ENCODE results near the gene RIN2. TPM values are rescaled to one million over a fixed set of nuclear protein-coding genes. Genes with fewer than 3 reads are reported as not detected.

Gene RIN2
- total RNA-seq, 1 experiment from 2014 or later, result 1.5 TPM

GRCh38 chr20:19806806-19807190 is 48.7 kb downstream of the RIN2 start:
- DNase-seq (ENCODE audit: low read depth, low spot score), result no peak
- no peaks in the 10 kb centered on the region for H3K9me3 ChIP-seq (ENCODE audit: control insufficient read depth in 1 of 2, insufficient read depth in 1 of 2, low read depth in 1 of 2, low read length in 2 of 2)
- no peaks in the 10 kb centered on the region for H3K9me2 ChIP-seq (ENCODE audit: insufficient read depth)
- ATAC-seq, result no peak
- CTCF ChIA-PET, result no interaction called here
- TF ChIP-seq ZFX (IDR thresholded peaks at IDR 0.05) (no peak), CBX3 (IDR thresholded peaks at IDR 0.05; ENCODE audit: low read depth) (no peak), SIN3A (IDR thresholded peaks at IDR 0.05; ENCODE audit: low read depth) (no peak), RAD21 (IDR thresholded peaks at IDR 0.05; ENCODE audit: low read depth) (no peak), ATF3 (IDR thresholded peaks at IDR 0.05) (no peak), POLR2AphosphoS5 (IDR thresholded peaks at IDR 0.05; ENCODE audit: low read depth, low read length) (no peak), ELF1 (IDR thresholded peaks at IDR 0.05; ENCODE audit: borderline replicate concordance, low read depth) (no peak), POLR2A (IDR thresholded peaks at IDR 0.05; ENCODE audit: borderline replicate concordance, extremely low read depth, insufficient read depth, insufficient read length) (no peak), FOSL1 (IDR thresholded peaks at IDR 0.05; ENCODE audit: low read depth) (no peak), EZH2phosphoT487 (IDR thresholded peaks at IDR 0.05; ENCODE audit: borderline replicate concordance) (no peak), EGR1 (IDR thresholded peaks at IDR 0.05; ENCODE audit: low read depth) (no peak), MAX (IDR thresholded peaks at IDR 0.05) (no peak), ZNF274 (IDR thresholded peaks at IDR 0.05; ENCODE audit: low read depth, low read length) (no peak), YY1 (IDR thresholded peaks at IDR 0.05; ENCODE audit: extremely low read depth, insufficient replicate concordance, low read depth, low read length) (no peak), JUND (IDR thresholded peaks at IDR 0.05) (no peak), EZH2 (IDR thresholded peaks at IDR 0.05) (no peak)
- TF ChIP-seq, protein P1, sequence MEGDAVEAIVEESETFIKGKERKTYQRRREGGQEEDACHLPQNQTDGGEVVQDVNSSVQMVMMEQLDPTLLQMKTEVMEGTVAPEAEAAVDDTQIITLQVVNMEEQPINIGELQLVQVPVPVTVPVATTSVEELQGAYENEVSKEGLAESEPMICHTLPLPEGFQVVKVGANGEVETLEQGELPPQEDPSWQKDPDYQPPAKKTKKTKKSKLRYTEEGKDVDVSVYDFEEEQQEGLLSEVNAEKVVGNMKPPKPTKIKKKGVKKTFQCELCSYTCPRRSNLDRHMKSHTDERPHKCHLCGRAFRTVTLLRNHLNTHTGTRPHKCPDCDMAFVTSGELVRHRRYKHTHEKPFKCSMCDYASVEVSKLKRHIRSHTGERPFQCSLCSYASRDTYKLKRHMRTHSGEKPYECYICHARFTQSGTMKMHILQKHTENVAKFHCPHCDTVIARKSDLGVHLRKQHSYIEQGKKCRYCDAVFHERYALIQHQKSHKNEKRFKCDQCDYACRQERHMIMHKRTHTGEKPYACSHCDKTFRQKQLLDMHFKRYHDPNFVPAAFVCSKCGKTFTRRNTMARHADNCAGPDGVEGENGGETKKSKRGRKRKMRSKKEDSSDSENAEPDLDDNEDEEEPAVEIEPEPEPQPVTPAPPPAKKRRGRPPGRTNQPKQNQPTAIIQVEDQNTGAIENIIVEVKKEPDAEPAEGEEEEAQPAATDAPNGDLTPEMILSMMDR (IDR thresholded peaks at IDR 0.05 in 2 of 3, conservative IDR thresholded peaks at IDR 0.05 in 1 of 3; ENCODE audit: borderline replicate concordance in 1 of 3, insufficient read depth in 1 of 3, low read depth in 2 of 3, low read length in 2 of 3), result no peak
- TF ChIP-seq, protein P2, sequence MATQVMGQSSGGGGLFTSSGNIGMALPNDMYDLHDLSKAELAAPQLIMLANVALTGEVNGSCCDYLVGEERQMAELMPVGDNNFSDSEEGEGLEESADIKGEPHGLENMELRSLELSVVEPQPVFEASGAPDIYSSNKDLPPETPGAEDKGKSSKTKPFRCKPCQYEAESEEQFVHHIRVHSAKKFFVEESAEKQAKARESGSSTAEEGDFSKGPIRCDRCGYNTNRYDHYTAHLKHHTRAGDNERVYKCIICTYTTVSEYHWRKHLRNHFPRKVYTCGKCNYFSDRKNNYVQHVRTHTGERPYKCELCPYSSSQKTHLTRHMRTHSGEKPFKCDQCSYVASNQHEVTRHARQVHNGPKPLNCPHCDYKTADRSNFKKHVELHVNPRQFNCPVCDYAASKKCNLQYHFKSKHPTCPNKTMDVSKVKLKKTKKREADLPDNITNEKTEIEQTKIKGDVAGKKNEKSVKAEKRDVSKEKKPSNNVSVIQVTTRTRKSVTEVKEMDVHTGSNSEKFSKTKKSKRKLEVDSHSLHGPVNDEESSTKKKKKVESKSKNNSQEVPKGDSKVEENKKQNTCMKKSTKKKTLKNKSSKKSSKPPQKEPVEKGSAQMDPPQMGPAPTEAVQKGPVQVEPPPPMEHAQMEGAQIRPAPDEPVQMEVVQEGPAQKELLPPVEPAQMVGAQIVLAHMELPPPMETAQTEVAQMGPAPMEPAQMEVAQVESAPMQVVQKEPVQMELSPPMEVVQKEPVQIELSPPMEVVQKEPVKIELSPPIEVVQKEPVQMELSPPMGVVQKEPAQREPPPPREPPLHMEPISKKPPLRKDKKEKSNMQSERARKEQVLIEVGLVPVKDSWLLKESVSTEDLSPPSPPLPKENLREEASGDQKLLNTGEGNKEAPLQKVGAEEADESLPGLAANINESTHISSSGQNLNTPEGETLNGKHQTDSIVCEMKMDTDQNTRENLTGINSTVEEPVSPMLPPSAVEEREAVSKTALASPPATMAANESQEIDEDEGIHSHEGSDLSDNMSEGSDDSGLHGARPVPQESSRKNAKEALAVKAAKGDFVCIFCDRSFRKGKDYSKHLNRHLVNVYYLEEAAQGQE (IDR thresholded peaks at IDR 0.05; ENCODE audit: low read depth), result no peak
- TF ChIP-seq, protein P3, sequence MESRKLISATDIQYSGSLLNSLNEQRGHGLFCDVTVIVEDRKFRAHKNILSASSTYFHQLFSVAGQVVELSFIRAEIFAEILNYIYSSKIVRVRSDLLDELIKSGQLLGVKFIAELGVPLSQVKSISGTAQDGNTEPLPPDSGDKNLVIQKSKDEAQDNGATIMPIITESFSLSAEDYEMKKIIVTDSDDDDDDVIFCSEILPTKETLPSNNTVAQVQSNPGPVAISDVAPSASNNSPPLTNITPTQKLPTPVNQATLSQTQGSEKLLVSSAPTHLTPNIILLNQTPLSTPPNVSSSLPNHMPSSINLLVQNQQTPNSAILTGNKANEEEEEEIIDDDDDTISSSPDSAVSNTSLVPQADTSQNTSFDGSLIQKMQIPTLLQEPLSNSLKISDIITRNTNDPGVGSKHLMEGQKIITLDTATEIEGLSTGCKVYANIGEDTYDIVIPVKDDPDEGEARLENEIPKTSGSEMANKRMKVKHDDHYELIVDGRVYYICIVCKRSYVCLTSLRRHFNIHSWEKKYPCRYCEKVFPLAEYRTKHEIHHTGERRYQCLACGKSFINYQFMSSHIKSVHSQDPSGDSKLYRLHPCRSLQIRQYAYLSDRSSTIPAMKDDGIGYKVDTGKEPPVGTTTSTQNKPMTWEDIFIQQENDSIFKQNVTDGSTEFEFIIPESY (IDR thresholded peaks at IDR 0.05; ENCODE audit: extremely low read depth, insufficient replicate concordance, low read length), result no peak
- no peak overlapping the region for H3K4me3 ChIP-seq (replicated peaks in 1 of 2; ENCODE audit: low read depth in 1 of 2, low read length in 2 of 2)
- intact Hi-C loops (cut with micrococcal nuclease), result no loop called here
- BruUV-seq (replicated peaks), result no TSS peak
- POLR2A ChIA-PET, result no interaction called here
- no peaks in the 10 kb centered on the region for H3K27me3 ChIP-seq (ENCODE audit: insufficient read depth, low read length)
- no peak overlapping the region for H3K4me2 ChIP-seq (ENCODE audit: low read length)
- no peak overlapping the region for H3K9ac ChIP-seq (ENCODE audit: low read length)
- no peaks in the 10 kb centered on the region for H3K79me2 ChIP-seq (ENCODE audit: insufficient read depth, low read length)
- no peaks in the 10 kb centered on the region for H4K20me1 ChIP-seq (ENCODE audit: insufficient read depth)
- RAD21 ChIA-PET (ENCODE audit: low non-redundant PET in 1 of 2, low total read pairs in 2 of 2, uncharacterized antibody in 2 of 2, unreplicated experiment in 2 of 2), result no interaction called here
- no peaks in the 10 kb centered on the region for H3K36me3 ChIP-seq (ENCODE audit: control insufficient read depth in 1 of 2, insufficient read depth in 2 of 2, low read length in 2 of 2)
- H3K4me1 ChIP-seq (ENCODE audit: control insufficient read depth in 1 of 2, insufficient read depth in 2 of 2, low read length in 2 of 2), result peaks cover 0 to 7% of the 10 kb centered on the region in 2 experiments; a peak in 1 of 4 replicates
- H3K27ac ChIP-seq (ENCODE audit: low read depth, low read length), result no peak overlapping the region
- H2AFZ ChIP-seq (ENCODE audit: low read depth, low read length, poor library complexity, severe bottlenecking), result no peak overlapping the region

Data from HCT116 (cell line).